CD4-positive, alpha-beta T cell treated with Interleukin-17A for 4 hours (primary cell): ENCODE data around the gene FAM107A.

Source experiments
- DNase-seq: peaks from one replicate; pipeline ENCODE4 v3.0.0-alpha.2; 2020; ENCODE audit warnings: mixed read lengths

The FAM107A gene

GRCh38 chr3:58566398-58567250 lies 10.6 kb downstream of the FAM107A start:
- no peak for DNase-seq

GRCh38 chr3:58565621-58566397 lies 11.4 kb downstream of the FAM107A start:
- no peak for DNase-seq

- no peak for DNase-seq
Measured at GRCh38 chr3:58564456-58565160, 12.6 kb downstream of the FAM107A start.

- DNase-seq: no peak
Measured at GRCh38 chr3:58564054-58564453, 13.1 kb downstream of the FAM107A start.

- no peak for DNase-seq
Measured at GRCh38 chr3:58563386-58564035, 13.7 kb downstream of the FAM107A start.

GRCh38 chr3:58562498-58562897 lies 14.7 kb downstream of the FAM107A start:
- no peak for DNase-seq

GRCh38 chr3:58560771-58561311 lies 16.4 kb downstream of the FAM107A start:
- no peak for DNase-seq

- no peak for DNase-seq
Measured at GRCh38 chr3:58559586-58559985, 17.6 kb downstream of the FAM107A start.

- no peak for DNase-seq
Measured at GRCh38 chr3:58557491-58557890, 19.7 kb downstream of the FAM107A start.

- no peak for DNase-seq
Measured at GRCh38 chr3:58556761-58557221, 20.4 kb downstream of the FAM107A start.

- no peak for DNase-seq
Measured at GRCh38 chr3:58556001-58556400, 21.2 kb downstream of the FAM107A start.

GRCh38 chr3:58555203-58555602 lies 22.0 kb downstream of the FAM107A start:
- no peak for DNase-seq

GRCh38 chr3:58553003-58553402 lies 24.2 kb downstream of the FAM107A start:
- no peak for DNase-seq

- no peak for DNase-seq
Measured at GRCh38 chr3:58551636-58552180, 25.5 kb downstream of the FAM107A start.

- no peak for DNase-seq
Measured at GRCh38 chr3:58544541-58544940, 32.6 kb downstream of the FAM107A start.

- DNase-seq: no peak
Measured at GRCh38 chr3:58540176-58540858, 36.9 kb downstream of the FAM107A start.

- no peak for DNase-seq
Measured at GRCh38 chr3:58539626-58540025, 37.6 kb downstream of the FAM107A start.

- no peak for DNase-seq
Measured at GRCh38 chr3:58537412-58538301, 39.5 kb downstream of the FAM107A start.

- no peak for DNase-seq
Measured at GRCh38 chr3:58536501-58537411, 40.4 kb downstream of the FAM107A start, which contains the start of gene ACOX2. Gene ACOX2 (minus strand): TSS chr3:58537190. CDS start chr3:58535106, 2,084 bp downstream.
